GM19467 (cell line): ENCODE results near the gene USP44.
"Not testable (repeated sequence)": the region's sequence is repeated elsewhere in the genome, so short reads cannot be mapped to it uniquely, and the experiment has no call there.

ENCODE experiments used
- ATAC-seq: cut with Tn5 transposase; IDR thresholded peaks from one replicate; pipeline ENCODE4 v1.9.1; 2021; ENCODE audit warnings: mild to moderate bottlenecking, moderate library complexity; ENCODE audit not compliant: unreplicated experiment

The USP44 gene

DNA sequence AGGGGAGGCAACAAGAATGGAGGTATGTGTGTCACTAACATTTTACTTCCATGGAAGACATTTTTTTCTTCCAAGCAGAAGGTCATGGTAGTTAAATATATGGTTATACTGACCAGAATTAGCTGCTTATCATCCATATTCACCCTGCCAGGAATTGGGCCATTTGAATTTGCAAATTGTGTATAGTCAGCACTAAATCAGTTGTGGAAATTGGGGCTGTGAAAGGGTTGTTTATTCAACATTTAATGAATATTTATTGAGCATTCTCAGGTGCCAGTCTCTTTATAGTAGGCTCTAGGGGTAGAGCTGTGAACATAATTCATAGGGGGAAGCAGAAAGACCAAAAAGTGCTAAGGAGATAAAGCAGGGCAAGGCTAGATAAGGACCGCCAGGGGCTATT lies 39.3 kb downstream of the USP44 start:
- no peak for ATAC-seq

GRCh38 chr12:95509300-95509699 lies 42.0 kb downstream of the USP44 start:
- ATAC-seq, result no peak

DNA sequence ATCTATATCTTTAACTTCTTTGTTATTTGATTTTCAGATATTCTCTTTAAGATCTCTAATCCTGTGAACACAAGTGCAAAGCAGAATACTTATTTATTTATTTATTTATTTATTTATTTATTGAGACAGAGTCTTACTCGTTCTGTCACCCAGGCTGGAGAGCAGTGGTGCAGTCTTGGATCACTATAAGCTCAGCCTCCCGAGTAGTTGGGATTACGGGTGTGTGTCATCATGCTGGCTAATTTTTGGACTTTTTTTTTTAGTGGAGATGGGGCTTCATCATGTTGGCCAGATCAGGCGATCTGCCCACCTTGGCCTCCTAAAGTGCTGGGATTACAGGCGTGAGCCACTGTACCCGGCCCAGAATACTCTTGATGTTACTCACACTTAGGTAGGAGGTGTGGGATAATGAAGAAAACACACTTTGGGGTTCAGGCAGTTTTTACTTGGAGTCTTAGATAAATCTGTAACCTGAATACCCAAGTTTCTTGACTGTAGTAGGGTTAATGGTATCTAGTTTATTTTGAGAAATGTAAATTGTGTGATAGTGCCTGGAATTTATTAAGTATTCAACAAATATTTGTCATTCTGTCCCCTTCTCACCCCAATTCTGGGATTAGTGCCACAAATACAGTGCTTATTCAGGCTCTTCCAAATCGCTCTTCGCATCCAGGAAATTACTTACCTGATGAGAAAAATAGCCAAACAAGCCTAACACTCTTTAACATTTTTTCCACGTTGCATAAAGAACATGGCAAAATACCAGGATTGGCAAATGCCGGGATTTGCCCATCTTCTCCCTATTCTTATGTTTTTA lies 44.4 kb downstream of the USP44 start:
- no peak for ATAC-seq

- no peak for ATAC-seq
Observed at GRCh38 chr12:95505039-95505438, 46.2 kb downstream of the USP44 start.

GRCh38 chr12:95504140-95504539 lies 47.1 kb downstream of the USP44 start:
- ATAC-seq, result no peak

DNA sequence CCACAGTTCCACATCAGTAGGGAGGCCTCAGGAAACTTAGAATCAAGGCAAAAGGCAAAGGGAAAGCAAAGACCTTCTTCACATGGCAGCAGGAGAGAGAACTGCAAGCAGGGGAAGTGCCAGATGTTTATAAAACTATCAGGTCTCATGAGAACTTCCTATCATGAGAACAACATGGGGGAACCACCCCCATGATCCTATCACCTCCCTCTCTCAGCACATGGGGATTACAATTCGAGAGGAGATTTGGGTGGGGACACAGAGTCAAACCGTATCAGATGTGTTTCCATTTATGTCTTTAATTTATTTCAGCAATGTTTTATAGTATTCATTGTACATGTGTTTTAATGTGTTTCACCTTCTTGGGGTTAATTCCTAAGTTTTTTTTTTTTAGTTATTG lies 51.5 kb downstream of the USP44 start:
- no peak for ATAC-seq

DNA sequence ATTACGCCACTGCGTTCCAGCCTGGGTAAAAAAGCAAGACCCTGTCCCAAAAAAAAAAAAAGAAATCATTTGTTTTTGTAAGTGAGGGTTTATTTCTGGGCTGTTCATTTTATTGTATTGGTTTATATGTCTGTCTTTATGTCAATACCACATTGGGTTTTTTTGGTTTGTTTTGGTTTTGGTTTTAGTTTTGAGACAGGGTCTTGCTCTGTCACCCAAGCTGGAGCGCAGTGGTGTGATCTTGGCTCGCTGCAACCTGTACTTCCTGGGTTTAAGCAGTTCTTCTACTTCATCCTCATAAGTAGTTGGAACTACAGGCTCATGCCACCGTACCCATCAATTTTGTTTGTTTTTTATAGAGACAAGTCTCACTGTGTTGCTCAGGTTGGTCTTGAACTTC lies 52.3 kb downstream of the USP44 start:
- no peak for ATAC-seq

GRCh38 chr12:95497031-95497430 lies 54.2 kb downstream of the USP44 start:
- ATAC-seq, result no peak

- ATAC-seq, result no peak
Observed at GRCh38 chr12:95495433-95495832, 55.8 kb downstream of the USP44 start.

DNA sequence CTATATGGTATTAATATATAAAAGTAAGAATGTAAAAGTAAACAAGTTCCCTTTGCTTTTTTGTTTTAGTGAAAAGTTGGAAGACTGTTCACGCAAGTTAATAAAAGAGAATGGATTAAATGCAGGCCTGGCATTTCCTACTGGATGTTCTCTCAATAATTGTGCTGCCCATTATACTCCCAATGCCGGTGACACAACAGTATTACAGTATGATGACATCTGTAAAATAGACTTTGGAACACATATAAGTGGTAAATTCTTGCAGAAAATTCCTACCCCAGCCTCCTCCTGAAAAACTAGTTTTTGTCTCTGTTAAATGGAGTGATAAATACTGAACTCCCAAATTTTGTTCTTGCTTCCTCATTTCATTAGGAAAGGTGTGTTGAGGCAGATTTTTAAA lies 56.4 kb downstream of the USP44 start:
- no peak for ATAC-seq

- ATAC-seq, result no peak
Observed at GRCh38 chr12:95492462-95492861, 58.8 kb downstream of the USP44 start.

GRCh38 chr12:95487024-95487423 lies 64.3 kb downstream of the USP44 start:
- ATAC-seq, result no peak

- no peak for ATAC-seq
Observed at GRCh38 chr12:95484524-95484923, 66.8 kb downstream of the USP44 start.

DNA sequence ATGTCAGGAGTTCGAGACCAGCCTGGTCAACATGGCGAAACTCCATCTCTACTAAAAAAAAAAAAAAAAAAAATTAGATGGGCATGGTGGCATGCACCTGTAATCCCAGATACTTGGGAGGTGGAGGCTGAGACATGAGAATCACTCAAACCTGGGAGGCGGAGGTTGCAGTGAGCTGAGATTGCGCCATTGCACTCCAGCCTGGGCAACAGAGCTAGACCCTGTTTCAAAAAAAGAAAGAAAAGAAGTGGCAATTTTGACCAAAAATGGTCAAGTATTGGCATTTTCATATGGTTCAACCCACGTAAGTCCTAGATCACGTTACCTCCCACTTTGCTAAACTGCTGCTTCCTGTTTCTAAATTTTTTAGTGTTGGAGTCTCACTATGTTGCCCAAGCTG lies 68.7 kb downstream of the USP44 start:
- ATAC-seq, result not testable (repeated sequence)

GRCh38 chr12:95481888-95482287 lies 69.4 kb downstream of the USP44 start:
- ATAC-seq, result no peak

- no peak for ATAC-seq
Observed at GRCh38 chr12:95481072-95481471, 70.2 kb downstream of the USP44 start.

GRCh38 chr12:95480230-95480629 lies 71.0 kb downstream of the USP44 start:
- no peak for ATAC-seq

GRCh38 chr12:95474660-95474958 lies 76.7 kb downstream of the USP44 start:
- no peak for ATAC-seq

DNA sequence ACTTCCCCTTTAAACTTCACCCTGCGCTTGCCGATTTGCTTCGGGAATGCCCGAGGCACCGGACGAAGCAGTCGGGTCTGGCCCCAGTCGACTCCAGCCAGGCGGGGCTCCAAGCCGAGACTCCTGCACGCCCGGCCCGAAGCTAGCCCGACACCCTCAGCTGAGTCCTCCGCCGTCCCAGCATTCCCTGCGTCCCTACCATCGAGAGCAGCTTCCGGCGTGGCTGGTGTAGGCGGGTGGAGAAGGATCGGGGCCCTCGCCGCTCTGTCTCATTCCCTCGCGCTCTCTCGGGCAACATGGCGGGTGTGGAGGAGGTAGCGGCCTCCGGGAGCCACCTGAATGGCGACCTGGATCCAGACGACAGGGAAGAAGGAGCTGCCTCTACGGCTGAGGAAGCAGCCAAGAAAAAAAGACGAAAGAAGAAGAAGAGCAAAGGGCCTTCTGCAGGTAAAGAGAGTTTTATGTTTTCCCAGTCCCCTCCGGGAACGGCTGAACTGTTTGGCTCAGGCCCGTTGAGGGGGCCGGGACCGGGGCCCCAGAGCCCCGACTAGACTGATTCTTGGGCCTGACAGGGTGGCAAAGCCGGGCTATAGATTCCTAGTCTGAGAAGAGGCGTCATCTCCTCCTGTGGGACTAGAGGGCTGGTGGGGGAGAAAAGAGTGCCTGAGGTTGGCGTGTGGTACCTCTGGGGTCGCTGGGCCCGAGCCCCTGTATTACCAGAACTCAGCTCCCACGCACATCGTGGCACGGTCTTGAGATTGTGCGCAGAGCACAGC lies 77.2 kb downstream of the USP44 start, which contains the start of gene METAP2:
METAP2 (plus strand) TSS at position 269 of the 776 bp plus-strand sequence; CDS start at position 297, 28 bp downstream.
- peak; percentile 98 for ATAC-seq

- ATAC-seq, result peak; percentile 35
Observed at GRCh38 chr12:95473231-95473883, 77.9 kb downstream of the USP44 start.

- ATAC-seq, result no peak
Observed at GRCh38 chr12:95470300-95470699, 81.0 kb downstream of the USP44 start.
